ENCODE data around the gene BNC2. TPM values are rescaled to one million over a fixed set of nuclear protein-coding genes. Genes with fewer than 3 reads are reported as not detected.

BNC2 gene
- total RNA-seq, 1 donor from 2014 or later: under 0.01 TPM

DNA sequence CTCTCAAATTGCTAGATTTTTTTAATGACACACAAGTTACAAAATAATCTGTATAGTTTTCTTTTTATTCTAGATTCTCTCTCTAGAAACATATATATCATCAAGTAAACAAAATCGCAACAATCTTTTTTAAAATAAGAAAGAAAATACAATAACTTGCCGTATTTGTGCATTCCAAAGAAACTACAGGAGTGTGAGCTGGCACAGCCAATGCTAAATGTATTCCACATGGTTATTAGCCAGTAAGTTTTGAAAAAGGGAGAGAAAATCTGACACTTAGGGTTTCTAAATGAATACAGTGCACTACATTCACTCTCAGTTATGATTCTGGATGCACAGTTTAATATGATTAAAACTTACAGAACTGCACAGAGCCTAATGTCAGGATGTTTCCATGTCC is 117.9 kb downstream of the BNC2 start:
- no peak for TF ChIP-seq CTCF (IDR thresholded peaks at IDR 0.05; ENCODE audit: insufficient read depth, low read length, severe bottlenecking)
- Histone ChIP-seq H3K4me3 (ENCODE audit: low read depth, low read length) (no peak overlapping the region), H3K36me3 (ENCODE audit: control insufficient read depth, insufficient read depth, low read length) (no peaks in the 10 kb centered on the region), H3K27me3 (ENCODE audit: control insufficient read depth, insufficient read depth, low read length) (no peaks in the 10 kb centered on the region)
- FAIRE-seq (no peak), DNase-seq (ENCODE audit: low read depth) (no peak)

GRCh38 chr9:16750553-16750952 is 119.9 kb downstream of the BNC2 start:
- TF ChIP-seq CTCF (IDR thresholded peaks at IDR 0.05; ENCODE audit: insufficient read depth, low read length, severe bottlenecking): no peak
- H3K4me3 ChIP-seq (ENCODE audit: low read depth, low read length): no peak overlapping the region
- no peaks in the 10 kb centered on the region for H3K27me3 ChIP-seq (ENCODE audit: control insufficient read depth, insufficient read depth, low read length)
- H3K36me3 ChIP-seq (ENCODE audit: control insufficient read depth, insufficient read depth, low read length): no peaks in the 10 kb centered on the region
- DNase-seq (ENCODE audit: low read depth) (no peak), FAIRE-seq (no peak)

- H3K4me3 ChIP-seq (ENCODE audit: low read depth, low read length): no peak overlapping the region
- FAIRE-seq: no peak
- H3K27me3 ChIP-seq (ENCODE audit: control insufficient read depth, insufficient read depth, low read length): no peaks in the 10 kb centered on the region
- TF ChIP-seq CTCF (IDR thresholded peaks at IDR 0.05; ENCODE audit: insufficient read depth, low read length, severe bottlenecking): no peak
- no peaks in the 10 kb centered on the region for H3K36me3 ChIP-seq (ENCODE audit: control insufficient read depth, insufficient read depth, low read length)
- no peak for DNase-seq (ENCODE audit: low read depth)
These were observed 125.1 kb downstream of the BNC2 start for GRCh38 chr9:16745359-16745758.

GRCh38 chr9:16744394-16744793 is 126.1 kb downstream of the BNC2 start:
- DNase-seq (ENCODE audit: low read depth) (no peak), FAIRE-seq (no peak)
- H3K36me3 ChIP-seq (ENCODE audit: control insufficient read depth, insufficient read depth, low read length): no peaks in the 10 kb centered on the region
- H3K27me3 ChIP-seq (ENCODE audit: control insufficient read depth, insufficient read depth, low read length): no peaks in the 10 kb centered on the region
- TF ChIP-seq CTCF (IDR thresholded peaks at IDR 0.05; ENCODE audit: insufficient read depth, low read length, severe bottlenecking): no peak
- H3K4me3 ChIP-seq (ENCODE audit: low read depth, low read length): no peak overlapping the region

DNA sequence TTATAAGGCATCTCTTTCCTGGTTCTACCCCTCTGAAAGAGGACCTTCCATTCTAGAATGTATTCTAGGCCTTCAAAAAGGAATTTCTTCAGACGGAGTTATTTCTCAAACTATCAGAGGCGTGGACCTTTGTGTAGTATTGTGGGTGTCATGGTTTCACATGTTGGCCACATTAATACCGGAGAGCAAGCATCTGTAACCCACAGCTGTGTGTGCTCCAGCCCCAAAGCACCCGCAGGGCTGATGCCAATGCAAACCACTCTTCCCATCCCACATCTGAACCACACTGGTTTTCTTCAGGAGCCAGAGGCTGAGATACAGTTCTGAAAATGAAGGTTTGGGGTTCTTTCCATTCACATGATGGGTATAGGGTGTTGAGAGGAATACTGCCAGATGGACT is 127.1 kb downstream of the BNC2 start:
- TF ChIP-seq CTCF (IDR thresholded peaks at IDR 0.05; ENCODE audit: insufficient read depth, low read length, severe bottlenecking): no peak
- Histone ChIP-seq H3K27me3 (ENCODE audit: control insufficient read depth, insufficient read depth, low read length) (no peaks in the 10 kb centered on the region), H3K4me3 (ENCODE audit: low read depth, low read length) (no peak overlapping the region), H3K36me3 (ENCODE audit: control insufficient read depth, insufficient read depth, low read length) (no peaks in the 10 kb centered on the region)
- FAIRE-seq (no peak), DNase-seq (ENCODE audit: low read depth) (no peak)

- Histone ChIP-seq H3K36me3 (ENCODE audit: control insufficient read depth, insufficient read depth, low read length) (no peaks in the 10 kb centered on the region), H3K27me3 (ENCODE audit: control insufficient read depth, insufficient read depth, low read length) (peaks cover 2% of the 10 kb centered on the region), H3K4me3 (ENCODE audit: low read depth, low read length) (no peak overlapping the region)
- no peak for DNase-seq (ENCODE audit: low read depth)
- no peak for TF ChIP-seq CTCF (IDR thresholded peaks at IDR 0.05; ENCODE audit: insufficient read depth, low read length, severe bottlenecking)
- FAIRE-seq: no peak
These were observed 135.5 kb downstream of the BNC2 start for GRCh38 chr9:16735001-16735400.

Data from bronchial epithelial cell (primary cell).